ENCODE results near the gene IRF5.

Gene IRF5

GRCh38 chr7:128937647-128938543, at the start of gene IRF5:
IRF5 (plus strand) TSS chr7:128937927; CDS start chr7:128942082, 4,155 bp downstream.
- no peak for DNase-seq (ENCODE audit: low read depth)
- in situ Hi-C loops (cut with HindIII; ENCODE audit: low sequenced_read_pairs): no loop called here
- no peak for TF ChIP-seq CTCF (IDR thresholded peaks at IDR 0.05; ENCODE audit: low read depth, low read length, missing control alignments)
- peak within 1 kb of the TSS; percentile 34 for H3K4me3 ChIP-seq (ENCODE audit: low read depth, low read length)

GRCh38 chr7:128888039-128888755, 49.5 kb upstream of the IRF5 start:
- DNase-seq (ENCODE audit: low read depth): no peak
- no peak overlapping the region for H3K4me3 ChIP-seq (ENCODE audit: low read depth, low read length)
- no peak for TF ChIP-seq CTCF (IDR thresholded peaks at IDR 0.05; ENCODE audit: low read depth, low read length, missing control alignments)
- in situ Hi-C loops (cut with HindIII; ENCODE audit: low sequenced_read_pairs): no loop called here

GRCh38 chr7:128888756-128889095, 49.0 kb upstream of the IRF5 start:
- TF ChIP-seq CTCF (IDR thresholded peaks at IDR 0.05; ENCODE audit: low read depth, low read length, missing control alignments): no peak
- no peak overlapping the region for H3K4me3 ChIP-seq (ENCODE audit: low read depth, low read length)
- no peak for DNase-seq (ENCODE audit: low read depth)
- in situ Hi-C loops (cut with HindIII; ENCODE audit: low sequenced_read_pairs): no loop called here

- TF ChIP-seq CTCF (IDR thresholded peaks at IDR 0.05; ENCODE audit: low read depth, low read length, missing control alignments): no peak
- DNase-seq (ENCODE audit: low read depth): no peak
- H3K4me3 ChIP-seq (ENCODE audit: low read depth, low read length): no peak overlapping the region
- in situ Hi-C loops (cut with HindIII; ENCODE audit: low sequenced_read_pairs): no loop called here
These were observed 48.6 kb upstream of the IRF5 start for GRCh38 chr7:128889121-128889520.

GRCh38 chr7:128890306-128891109, 47.2 kb upstream of the IRF5 start:
- no peak for DNase-seq (ENCODE audit: low read depth)
- in situ Hi-C loops (cut with HindIII; ENCODE audit: low sequenced_read_pairs): no loop called here
- no peak overlapping the region for H3K4me3 ChIP-seq (ENCODE audit: low read depth, low read length)
- no peak for TF ChIP-seq CTCF (IDR thresholded peaks at IDR 0.05; ENCODE audit: low read depth, low read length, missing control alignments)

Measured in astrocyte of the cerebellum (primary cell).